Memory B cell (primary cell): ENCODE data around the gene HDAC10.

Experiments
- ATAC-seq: fragments of 150-1000 bp; cut with Tn5 transposase; 2 replicates; pipeline ENCODE4 v1.10.0; 2021; ENCODE audit warnings: low read depth, mild to moderate bottlenecking, moderate library complexity
- DNase-seq, 2 donors: peaks; one replicate each; pipeline ENCODE4 v3.0.0; 2022; ENCODE audit warnings: low spot score in 2 of 2
- H3K27ac Mint-ChIP-seq: one replicate; pipeline ENCODE4 v1.8.0; 2022; ENCODE audit warnings: mild to moderate bottlenecking, moderate library complexity, mixed read lengths
- H3K27me3 Mint-ChIP-seq: one replicate; pipeline ENCODE4 v1.8.0; 2022; ENCODE audit warnings: mixed read lengths
- H3K36me3 Mint-ChIP-seq: one replicate; pipeline ENCODE4 v1.8.0; 2022; ENCODE audit warnings: mild to moderate bottlenecking, mixed read lengths
- H3K4me1 Mint-ChIP-seq: one replicate; pipeline ENCODE4 v1.8.0; 2022; ENCODE audit warnings: mixed read lengths
- H3K4me3 Mint-ChIP-seq: one replicate; pipeline ENCODE4 v1.8.0; 2022; ENCODE audit warnings: mild to moderate bottlenecking, moderate library complexity, mixed read lengths
- H3K9me3 Mint-ChIP-seq: one replicate; pipeline ENCODE4 v1.8.0; 2022; ENCODE audit warnings: mixed read lengths

Gene HDAC10

DNA sequence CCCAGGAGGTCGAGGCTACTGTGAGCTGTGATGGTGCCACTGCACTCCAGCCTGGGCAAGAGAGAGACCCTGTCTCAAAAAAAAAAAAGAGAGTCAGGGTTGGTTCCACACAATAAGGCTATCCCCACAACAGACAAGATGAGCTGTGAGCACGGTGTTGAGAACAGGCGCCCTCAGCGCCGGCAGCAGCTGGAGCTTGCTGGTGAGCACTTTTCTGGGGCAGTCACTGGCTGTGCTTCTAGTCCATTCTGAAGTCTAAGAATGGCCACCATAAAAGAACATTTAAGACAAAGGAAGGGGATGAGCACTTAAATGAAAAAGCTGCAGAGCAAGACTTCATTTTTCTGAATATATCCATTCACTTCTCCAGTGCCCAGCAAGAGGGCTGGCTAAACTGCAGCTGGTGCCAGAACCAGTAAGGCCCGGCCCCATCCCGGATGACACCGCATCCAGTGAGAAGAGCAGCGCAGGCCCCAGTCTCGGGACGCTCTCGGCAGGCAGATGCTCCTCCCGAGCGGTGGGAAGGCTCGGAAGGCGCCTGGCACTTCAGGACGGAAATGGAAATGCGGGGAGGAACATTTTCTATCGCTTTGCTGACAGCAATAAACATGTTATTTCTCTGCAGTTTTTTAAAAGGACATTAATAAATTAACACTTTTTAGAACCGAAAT, 18.4 kb downstream of the HDAC10 start:
- no peak for ATAC-seq
- Mint-ChIP-seq H3K4me3 (no peak overlapping the region), H3K36me3 (peaks cover 31% of the 10 kb centered on the region), H3K4me1 (peaks cover 26% of the 10 kb centered on the region), H3K9me3 (no peaks in the 10 kb centered on the region), H3K27me3 (no peaks in the 10 kb centered on the region), H3K27ac (no peak overlapping the region)
- DNase-seq: no peak

DNA sequence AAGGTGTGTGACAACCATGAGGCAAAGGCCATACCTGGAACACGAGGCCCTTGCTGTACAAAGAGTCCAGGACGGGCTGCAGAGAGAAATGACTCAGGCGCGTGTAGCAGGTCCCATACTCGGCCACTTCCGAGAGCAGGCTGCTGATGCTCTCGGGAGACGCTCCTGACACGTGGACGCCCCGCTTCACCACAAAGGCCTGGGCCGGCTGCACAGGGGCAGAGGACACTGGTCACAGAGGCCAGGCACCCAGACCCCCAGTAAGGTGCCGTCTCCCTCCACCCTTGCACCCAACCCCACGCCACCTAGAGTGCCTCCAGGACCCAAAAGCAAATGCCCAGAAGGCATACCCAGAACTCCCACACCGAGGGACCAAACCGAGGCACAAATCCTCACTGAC, 21.7 kb downstream of the HDAC10 start:
- Mint-ChIP-seq H3K9me3 (no peaks in the 10 kb centered on the region), H3K4me3 (no peak overlapping the region), H3K36me3 (peaks cover 25% of the 10 kb centered on the region), H3K27me3 (no peaks in the 10 kb centered on the region), H3K4me1 (peaks cover 12% of the 10 kb centered on the region), H3K27ac (no peak overlapping the region)
- ATAC-seq (no peak), DNase-seq (no peak)

GRCh38 chr22:50228366-50228765, 22.7 kb downstream of the HDAC10 start:
- Mint-ChIP-seq H3K27me3 (no peaks in the 10 kb centered on the region), H3K9me3 (no peaks in the 10 kb centered on the region), H3K4me3 (no peak overlapping the region), H3K27ac (peak overlapping the region; percentile 79), H3K36me3 (peaks cover 23% of the 10 kb centered on the region), H3K4me1 (peaks cover 6% of the 10 kb centered on the region)
- DNase-seq (no peak), ATAC-seq (no peak)

GRCh38 chr22:50227579-50228215, 23.4 kb downstream of the HDAC10 start:
- Mint-ChIP-seq H3K27me3 (no peaks in the 10 kb centered on the region), H3K36me3 (peaks cover 25% of the 10 kb centered on the region), H3K4me3 (no peak overlapping the region), H3K9me3 (no peaks in the 10 kb centered on the region), H3K27ac (no peak overlapping the region), H3K4me1 (peaks cover 6% of the 10 kb centered on the region)
- ATAC-seq (no peak), DNase-seq (no peak)

DNA sequence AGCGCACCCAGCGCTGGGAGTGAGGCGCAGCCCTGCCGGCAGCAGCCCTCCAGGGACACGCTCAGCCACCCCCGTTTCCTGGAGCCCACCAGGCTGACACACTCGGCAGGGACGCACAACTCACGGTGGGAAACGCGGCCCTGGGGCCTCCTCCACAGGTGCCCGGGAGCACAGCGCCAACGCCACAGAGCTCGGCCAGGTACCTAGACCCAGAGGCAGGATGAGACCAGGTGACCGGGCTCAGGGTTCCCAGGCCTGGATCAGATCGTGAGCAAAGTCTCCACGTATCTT, 24.2 kb downstream of the HDAC10 start:
- no peak overlapping the region for H3K27ac Mint-ChIP-seq
- no peak for DNase-seq
- peaks cover 23% of the 10 kb centered on the region for H3K36me3 Mint-ChIP-seq
- no peak for ATAC-seq
- no peaks in the 10 kb centered on the region for H3K9me3 Mint-ChIP-seq
- no peak overlapping the region for H3K4me3 Mint-ChIP-seq
- no peaks in the 10 kb centered on the region for H3K27me3 Mint-ChIP-seq
- H3K4me1 Mint-ChIP-seq: peaks cover 6% of the 10 kb centered on the region

DNA sequence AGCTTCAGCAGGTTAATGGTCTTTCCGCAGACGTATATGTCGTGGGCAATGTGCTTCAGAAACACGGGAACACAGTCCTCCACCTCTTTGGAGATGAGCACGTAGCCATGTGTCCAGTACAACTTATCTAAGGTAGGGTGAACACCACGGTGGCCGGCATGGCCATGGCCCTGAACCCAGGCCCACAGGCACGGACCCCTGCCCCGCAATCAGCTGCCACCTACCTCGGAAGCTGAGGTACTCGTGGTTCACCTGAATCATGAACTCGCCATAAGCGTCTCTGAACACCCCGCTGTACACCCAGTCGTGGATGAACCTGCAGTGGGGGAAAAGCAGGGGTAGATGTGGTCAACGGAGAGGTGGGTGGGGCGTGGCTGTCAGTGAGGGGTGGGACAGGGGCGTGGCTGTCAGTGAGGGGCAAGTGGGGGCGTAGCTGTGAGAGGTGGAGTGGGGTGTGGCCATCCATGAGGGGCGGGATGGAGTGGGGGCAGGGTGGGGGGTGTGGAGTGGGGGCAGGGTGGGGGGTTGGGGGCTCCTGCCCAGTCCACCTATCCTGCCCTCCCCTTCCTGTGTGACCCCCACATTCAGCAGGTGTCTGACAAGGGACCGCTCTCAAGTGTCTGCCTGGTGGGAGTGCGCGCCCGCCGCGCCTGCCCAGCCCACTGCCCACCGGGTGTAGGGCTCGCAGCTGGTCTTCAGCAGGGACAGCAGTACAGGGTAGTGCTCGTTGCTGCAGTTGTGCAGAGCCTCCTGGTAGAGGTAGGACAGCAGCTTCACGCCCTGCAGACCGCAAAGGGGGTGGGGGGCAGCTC, 24.8 kb downstream of the HDAC10 start:
- ATAC-seq (no peak), DNase-seq (no peak)
- H3K4me3 Mint-ChIP-seq: no peak overlapping the region
- H3K36me3 Mint-ChIP-seq: peaks cover 23% of the 10 kb centered on the region
- no peaks in the 10 kb centered on the region for H3K27me3 Mint-ChIP-seq
- H3K9me3 Mint-ChIP-seq: no peaks in the 10 kb centered on the region
- H3K27ac Mint-ChIP-seq: no peak overlapping the region
- H3K4me1 Mint-ChIP-seq: peaks cover 6% of the 10 kb centered on the region

DNA sequence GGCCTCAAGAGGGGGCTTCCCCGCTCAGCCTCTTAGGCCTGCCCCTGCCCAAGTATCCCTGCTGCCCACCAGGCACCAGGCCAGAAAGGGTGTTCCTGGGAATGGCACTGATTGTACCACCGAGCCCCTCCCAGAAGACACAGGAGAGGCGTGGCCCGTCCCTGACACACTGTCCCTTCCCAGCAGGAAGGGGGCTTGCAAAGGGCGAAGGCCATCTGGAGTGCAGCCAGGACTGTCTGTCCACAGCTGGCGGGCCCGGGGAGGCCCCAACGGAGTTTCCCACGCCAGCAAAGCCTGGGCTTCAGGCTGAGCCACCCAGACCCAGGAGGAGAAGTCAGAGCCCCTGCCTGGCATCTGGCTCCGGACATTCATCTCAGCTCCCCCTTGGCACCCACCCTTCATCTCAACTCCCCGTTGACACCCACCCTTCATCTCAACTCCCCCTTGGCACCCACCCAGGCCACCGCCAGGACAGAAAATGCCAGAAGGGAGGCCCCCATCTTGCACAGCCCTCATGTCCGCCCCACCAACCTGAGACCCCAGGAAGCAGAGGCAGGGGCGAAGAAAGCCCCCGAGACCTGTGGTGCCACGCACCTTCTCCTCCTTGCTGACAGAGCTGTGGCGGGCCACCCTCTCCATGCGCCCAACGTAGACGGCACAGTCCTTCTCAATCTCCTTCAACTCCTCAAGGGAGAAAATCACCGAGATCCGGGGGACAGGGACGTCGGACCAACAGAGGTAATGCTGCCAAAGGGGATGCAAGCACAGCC, 25.7 kb downstream of the HDAC10 start:
- Mint-ChIP-seq H3K36me3 (peaks cover 23% of the 10 kb centered on the region), H3K4me3 (no peak overlapping the region), H3K27ac (no peak overlapping the region), H3K27me3 (no peaks in the 10 kb centered on the region), H3K9me3 (no peaks in the 10 kb centered on the region), H3K4me1 (peaks cover 6% of the 10 kb centered on the region)
- DNase-seq: no peak
- no peak for ATAC-seq

DNA sequence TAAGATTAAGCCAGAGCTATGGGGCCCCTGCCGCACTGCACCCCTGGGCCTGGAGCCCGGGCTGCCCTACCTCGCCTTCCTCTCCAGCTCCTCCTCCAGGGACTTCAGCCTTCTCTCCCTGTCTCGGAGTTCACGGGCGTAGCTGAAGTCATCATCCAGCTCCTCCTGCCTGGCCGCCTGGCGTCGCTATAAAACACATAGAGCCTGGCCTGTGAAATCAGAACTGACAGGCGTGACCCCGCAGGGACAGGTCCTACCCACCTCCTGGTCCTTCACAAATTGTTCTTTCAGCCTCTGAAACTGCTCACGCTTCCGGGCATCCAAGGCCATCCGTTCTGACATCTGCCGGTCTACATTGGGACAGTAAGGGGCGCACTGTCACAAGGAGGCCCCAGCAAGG, 27.0 kb downstream of the HDAC10 start:
- Mint-ChIP-seq H3K36me3 (peaks cover 22% of the 10 kb centered on the region), H3K4me3 (no peak overlapping the region), H3K27me3 (no peaks in the 10 kb centered on the region), H3K9me3 (no peaks in the 10 kb centered on the region), H3K4me1 (peaks cover 4% of the 10 kb centered on the region), H3K27ac (no peak overlapping the region)
- DNase-seq: no peak
- no peak for ATAC-seq

- Mint-ChIP-seq H3K36me3 (peaks cover 16% of the 10 kb centered on the region), H3K27me3 (no peaks in the 10 kb centered on the region), H3K4me1 (no peaks in the 10 kb centered on the region), H3K27ac (no peak overlapping the region), H3K4me3 (no peak overlapping the region), H3K9me3 (no peaks in the 10 kb centered on the region)
- ATAC-seq: no peak
- no peak for DNase-seq
Measured at GRCh38 chr22:50222508-50222907, 28.6 kb downstream of the HDAC10 start.

GRCh38 chr22:50221410-50222300, 29.4 kb downstream of the HDAC10 start:
- DNase-seq (no peak), ATAC-seq (peak; percentile 25)
- Mint-ChIP-seq H3K4me1 (no peaks in the 10 kb centered on the region), H3K27me3 (no peaks in the 10 kb centered on the region), H3K36me3 (peaks cover 15% of the 10 kb centered on the region), H3K4me3 (no peak overlapping the region), H3K27ac (peak overlapping the region; percentile 17), H3K9me3 (no peaks in the 10 kb centered on the region)

DNA sequence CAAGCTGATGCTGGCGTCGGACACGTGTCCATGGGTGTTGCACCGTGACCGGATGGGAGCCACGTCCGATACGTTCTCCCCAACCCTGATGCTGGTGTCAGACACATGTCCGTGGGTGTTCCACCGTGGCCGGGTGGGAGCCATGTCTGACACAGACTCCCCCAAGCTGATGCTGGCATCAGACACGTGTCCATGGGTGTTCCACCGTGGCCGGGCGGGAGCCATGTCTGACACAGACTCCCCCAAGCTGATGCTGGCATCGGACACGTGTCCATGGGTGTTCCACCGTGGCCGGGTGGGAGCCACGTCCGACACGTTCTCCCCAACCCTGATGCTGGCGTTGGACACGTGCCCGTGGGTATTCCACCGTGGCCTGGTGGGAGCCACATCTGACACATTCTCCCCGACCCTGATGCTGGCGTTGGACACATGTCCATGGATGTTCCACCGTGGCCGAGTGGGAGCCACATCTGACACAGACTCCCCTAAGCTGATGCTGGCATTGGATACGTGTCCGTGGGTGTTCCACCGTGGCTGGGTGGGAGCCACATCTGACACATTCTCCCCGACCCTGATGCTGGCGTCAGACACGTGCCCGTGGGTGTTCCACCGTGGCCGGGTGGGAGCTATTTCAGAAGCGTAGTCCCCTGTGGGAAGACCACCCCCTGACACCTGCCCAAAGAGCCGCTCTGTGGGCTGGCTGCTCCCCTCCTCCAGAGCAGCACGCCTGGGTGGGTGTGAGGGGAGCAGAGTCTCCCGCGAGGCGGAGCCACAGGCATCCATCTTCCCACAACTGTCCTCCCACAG, 30.3 kb downstream of the HDAC10 start:
- ATAC-seq: no peak
- DNase-seq: no peak
- Mint-ChIP-seq H3K4me1 (no peaks in the 10 kb centered on the region), H3K27me3 (no peaks in the 10 kb centered on the region), H3K4me3 (no peak overlapping the region), H3K9me3 (no peaks in the 10 kb centered on the region), H3K36me3 (peaks cover 15% of the 10 kb centered on the region), H3K27ac (peak overlapping the region; percentile 17)

DNA sequence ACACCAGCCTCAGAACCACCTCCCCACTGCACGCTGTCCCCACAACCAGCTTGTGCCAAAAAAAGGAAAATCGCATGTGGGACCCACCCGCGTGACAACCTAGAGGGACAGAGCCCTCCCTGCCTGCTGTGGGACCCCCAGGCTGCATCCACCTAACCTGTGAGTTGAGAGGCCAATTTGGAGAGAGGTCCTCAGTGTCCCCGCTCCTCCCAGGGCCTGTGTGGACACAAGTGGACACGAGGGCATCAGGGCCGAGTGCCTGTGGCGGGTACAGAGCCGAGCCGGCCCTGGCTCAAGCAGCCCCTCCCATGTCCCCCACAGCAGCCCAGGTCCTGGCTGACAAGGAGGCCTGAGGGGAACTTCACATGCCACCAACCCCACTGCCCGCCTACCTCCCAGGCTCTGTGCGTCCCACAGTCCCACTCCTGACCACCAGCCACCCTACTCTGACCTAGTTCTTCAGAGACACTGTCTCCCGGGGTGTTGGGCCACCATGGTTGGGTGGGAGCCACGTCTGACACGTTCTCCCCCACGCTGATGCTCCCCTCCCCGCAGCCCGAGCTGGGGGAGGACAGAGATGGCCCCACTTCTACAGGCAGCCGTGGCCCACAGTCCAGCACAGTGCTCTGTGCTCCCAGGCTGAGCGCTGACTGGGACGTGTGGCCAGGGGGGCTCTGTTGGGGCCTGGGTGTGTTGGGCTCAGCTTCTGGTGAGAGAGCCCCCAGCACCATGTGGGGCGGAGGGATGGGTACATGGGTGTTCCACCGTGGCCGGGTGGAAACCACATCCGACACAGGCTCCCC, 31.1 kb downstream of the HDAC10 start:
- no peak for ATAC-seq

More for the DNA sequence above, 31.1 kb downstream of the HDAC10 start:
- Mint-ChIP-seq H3K4me3 (no peak overlapping the region), H3K4me1 (peaks cover 2% of the 10 kb centered on the region), H3K27ac (no peak overlapping the region), H3K36me3 (peaks cover 18% of the 10 kb centered on the region), H3K9me3 (no peaks in the 10 kb centered on the region), H3K27me3 (no peaks in the 10 kb centered on the region)
- DNase-seq: no peak
